CD14-positive monocyte (primary cell): ENCODE results near the gene IFITM10. TPM values are rescaled to one million over a fixed set of nuclear protein-coding genes. Genes with fewer than 3 reads are reported as not detected.

Experiments used
- DNase-seq, 3 donors: peaks; one replicate each; pipeline ENCODE4 v3.0.0-alpha.2; 2011 to 2022
- H2AFZ ChIP-seq: 2 replicates; pipeline ENCODE4 v1.6.0; 2012; ENCODE audit warnings: mild to moderate bottlenecking, low read depth, low read length, inconsistent platforms; ENCODE audit not compliant: insufficient read depth, poor library complexity, severe bottlenecking
- H3K27ac ChIP-seq, 2 donors: 1 replicate in 1 of 2; 2 replicates in 1 of 2; pipeline ENCODE4 v1.5.1; 2012 to 2013; ENCODE audit warnings: low read length in 2 of 2, control low read depth in 1 of 2, inconsistent platforms in 1 of 2, low read depth in 1 of 2, mild to moderate bottlenecking in 1 of 2
- H3K27me3 ChIP-seq, 2 donors: one replicate each; pipeline versions ENCODE4 v1.6.0 to v1.6.1; 2011 to 2013; ENCODE audit warnings: low read length in 2 of 2; ENCODE audit not compliant: control insufficient read depth in 2 of 2, insufficient read depth in 2 of 2
- H3K36me3 ChIP-seq, 2 donors: replicated peaks in 1 of 2; 1 replicate in 1 of 2; 2 replicates in 1 of 2; pipeline versions ENCODE4 v1.5.1 to v1.6.1; 2012 to 2013; ENCODE audit warnings: low read length in 2 of 2, control low read depth in 1 of 2, inconsistent platforms in 1 of 2, mild to moderate bottlenecking in 1 of 2; ENCODE audit not compliant: insufficient read depth in 2 of 2, control insufficient read depth in 1 of 2
- H3K4me1 ChIP-seq, 2 donors: 1 replicate in 1 of 2; 2 replicates in 1 of 2; pipeline versions ENCODE4 v1.5.1 to v1.6.1; 2012 to 2013; ENCODE audit warnings: low read length in 2 of 2, control low read depth in 1 of 2, inconsistent platforms in 1 of 2, mild to moderate bottlenecking in 1 of 2, moderate library complexity in 1 of 2; ENCODE audit not compliant: insufficient read depth in 2 of 2, control insufficient read depth in 1 of 2
- H3K4me2 ChIP-seq: replicated peaks from 2 replicates; pipeline ENCODE3; 2012; ENCODE audit warnings: low read length, moderate library complexity, mild to moderate bottlenecking; ENCODE audit not compliant: poor library complexity, severe bottlenecking; ENCODE audit errors: extremely low read depth
- H3K4me3 ChIP-seq, 3 experiments: fragments of 200-600 bp in 1 of 3; sonication (generic) in 1 of 3; replicated peaks in 1 of 3; 1 replicate in 2 of 3; 2 replicates in 1 of 3; pipeline ENCODE4 v1.5.1; 2011 to 2013; ENCODE audit warnings: low read length in 3 of 3, mild to moderate bottlenecking in 3 of 3, control low read depth in 2 of 3, low read depth in 2 of 3, inconsistent platforms in 1 of 3, moderate library complexity in 1 of 3
- H3K79me2 ChIP-seq: 2 replicates; pipeline ENCODE4 v1.6.0; 2012; ENCODE audit warnings: mild to moderate bottlenecking, control low read depth, inconsistent platforms, low read length, moderate library complexity; ENCODE audit not compliant: insufficient read depth
- H3K9ac ChIP-seq: 2 replicates; pipeline ENCODE4 v1.6.0; 2017; ENCODE audit warnings: low read length, mild to moderate bottlenecking; ENCODE audit not compliant: insufficient read depth, poor library complexity, severe bottlenecking
- H3K9me3 ChIP-seq, 2 donors: replicated peaks in 1 of 2; 1 replicate in 1 of 2; 2 replicates in 1 of 2; pipeline versions ENCODE4 v1.5.1 to v1.6.1; 2012 to 2013; ENCODE audit warnings: low read length in 2 of 2, control low read depth in 1 of 2; ENCODE audit not compliant: control insufficient read depth in 1 of 2, insufficient read depth in 1 of 2
- H4K20me1 ChIP-seq: 2 replicates; pipeline ENCODE4 v1.6.0; 2012; ENCODE audit warnings: mild to moderate bottlenecking, low read length, control low read depth, moderate library complexity; ENCODE audit not compliant: insufficient read depth
- H3K27ac Mint-ChIP-seq, 7 donors: one replicate each; pipeline ENCODE4 v1.8.0; 2020; ENCODE audit warnings: mild to moderate bottlenecking in 7 of 7, mixed read lengths in 7 of 7, moderate library complexity in 6 of 7, inconsistent platforms in 2 of 7
- H3K27me3 Mint-ChIP-seq, 3 donors: one replicate each; pipeline ENCODE4 v1.8.0; 2021 to 2022; ENCODE audit warnings: low read depth in 3 of 3, mild to moderate bottlenecking in 3 of 3, mixed read lengths in 3 of 3, moderate library complexity in 3 of 3, inconsistent platforms in 1 of 3
- H3K36me3 Mint-ChIP-seq, 2 donors: one replicate each; pipeline ENCODE4 v1.8.0; 2020; ENCODE audit warnings: mixed read lengths in 2 of 2, inconsistent platforms in 1 of 2, mild to moderate bottlenecking in 1 of 2
- H3K4me1 Mint-ChIP-seq: one replicate; pipeline ENCODE4 v1.8.0; 2020; ENCODE audit warnings: mild to moderate bottlenecking, mixed read lengths
- H3K4me3 Mint-ChIP-seq, 2 donors: one replicate each; pipeline ENCODE4 v1.8.0; 2020; ENCODE audit warnings: mild to moderate bottlenecking in 2 of 2, mixed read lengths in 2 of 2, moderate library complexity in 1 of 2
- H3K9me3 Mint-ChIP-seq, 7 donors: one replicate each; pipeline ENCODE4 v1.8.0; 2020 to 2022; ENCODE audit warnings: mixed read lengths in 7 of 7, mild to moderate bottlenecking in 6 of 7, moderate library complexity in 6 of 7, inconsistent platforms in 2 of 7
- CTCF ChIP-seq: fragments of 200-600 bp; IDR thresholded peaks from one replicate; pipeline ENCODE4 v1.8.0; 2022; ENCODE audit warnings: antibody characterized with exemption, mild to moderate bottlenecking
- WGBS: methylation state at CpG from one replicate; pipeline ENCODE4 v1.1.5; 2013; ENCODE audit warnings: missing lambda C conversion rate; ENCODE audit not compliant: insufficient coverage; 5-methylcytosine and 5-hydroxymethylcytosine counted together
- intact Hi-C, 2 donors: fragments of 100-400 bp; cut with micrococcal nuclease; formaldehyde crosslinking; loops; one replicate each; pipeline versions ENCODE4 v1.15.0 to v1.15.1; 2023
- polyA plus RNA-seq, 3 donors: library from polyadenylated mRNA; depleted of rRNA in 1 of 3; unstranded in 2 of 3; stranded (reverse) in 1 of 3; fragments of 300-500 nt in 2 of 3; fragments of >200 nt in 1 of 3; fragmentation: Illumina TruSeq in 2 of 3; gene quantifications; 1 replicate in 2 of 3; 2 replicates in 1 of 3; pipeline ENCODE4 v1.2.3, GENCODE V29; 2012 to 2021

The IFITM10 gene
- polyA plus RNA-seq, 3 donors: 2.4 TPM; not detected in 2

GRCh38 chr11:1695548-1696108, 54.8 kb downstream of the IFITM10 start:
- Mint-ChIP-seq H3K4me3 (peak overlapping the region in 1 of 2 donors; percentile 31), H3K36me3 (no peaks in the 10 kb centered on the region), H3K27me3 (peaks cover 33 to 61% (median 37%) of the 10 kb centered on the region in 3 donors), H3K27ac (peak overlapping the region in 1 of 7 donors; percentile 33), H3K9me3 (peaks cover 0 to 6% (median 3%) of the 10 kb centered on the region in 7 donors), H3K4me1 (peaks cover 5% of the 10 kb centered on the region)
- H3K79me2 ChIP-seq: no peaks in the 10 kb centered on the region
- H3K4me1 ChIP-seq: peaks cover 10 to 14% of the 10 kb centered on the region in 2 donors
- intact Hi-C loops: loop anchor here (5.0 to 10.0 kb wide), 2 partner anchors 189 to 227 kb away; no protein-coding TSS in a partner anchor
- H3K4me2 ChIP-seq: no peak overlapping the region
- no peak overlapping the region for H3K27ac ChIP-seq
- H3K27me3 ChIP-seq: peaks cover 0 to 32% of the 10 kb centered on the region in 2 donors
- no peaks in the 10 kb centered on the region for H3K36me3 ChIP-seq
- no peak for DNase-seq
- no peaks in the 10 kb centered on the region for H4K20me1 ChIP-seq
- no peak for TF ChIP-seq CTCF
- H3K9me3 ChIP-seq: no peaks in the 10 kb centered on the region
- no peak overlapping the region for H3K9ac ChIP-seq
- H2AFZ ChIP-seq: no peak overlapping the region
- WGBS: 98% methylated on average over 3 of the region's 3 CpGs
- no peak overlapping the region for H3K4me3 ChIP-seq

- Mint-ChIP-seq H3K27me3 (peaks cover 37 to 64% (median 40%) of the 10 kb centered on the region in 3 donors), H3K4me3 (peak overlapping the region in 1 of 2 donors; percentile 48), H3K4me1 (peaks cover 5% of the 10 kb centered on the region), H3K36me3 (no peaks in the 10 kb centered on the region), H3K9me3 (peaks cover 0 to 6% (median 3%) of the 10 kb centered on the region in 7 donors), H3K27ac (no peak overlapping the region)
- H3K4me2 ChIP-seq: no peak overlapping the region
- intact Hi-C loops: loop anchor here (1.0 to 10.0 kb wide), 6 partner anchors 38 to 457 kb away; no protein-coding TSS in a partner anchor
- H4K20me1 ChIP-seq: no peaks in the 10 kb centered on the region
- H3K36me3 ChIP-seq: no peaks in the 10 kb centered on the region
- over 99% methylated on average over 14 of the region's 15 CpGs for WGBS
- no peak for DNase-seq
- no peak overlapping the region for H3K9ac ChIP-seq
- H3K9me3 ChIP-seq: no peaks in the 10 kb centered on the region
- peaks cover 0 to 39% of the 10 kb centered on the region in 2 donors for H3K27me3 ChIP-seq
- H3K79me2 ChIP-seq: no peaks in the 10 kb centered on the region
- no peak overlapping the region for H2AFZ ChIP-seq
- no peak for TF ChIP-seq CTCF
- peaks cover 10 to 14% of the 10 kb centered on the region in 2 donors for H3K4me1 ChIP-seq
- H3K27ac ChIP-seq: no peak overlapping the region
- H3K4me3 ChIP-seq: no peak overlapping the region
Measured at GRCh38 chr11:1694846-1695547, 55.4 kb downstream of the IFITM10 start.
